ENCODE data around the gene CALHM1. TPM values are rescaled to one million over a fixed set of nuclear protein-coding genes. Genes with fewer than 3 reads are reported as not detected.
"Not testable (repeated sequence)": the region's sequence is repeated elsewhere in the genome, so short reads cannot be mapped to it uniquely, and the experiment has no call there.

CALHM1 gene
- total RNA-seq, 1 experiment from 2014 or later, result not detected

GRCh38 chr10:103417601-103418000 is 41.1 kb downstream of the CALHM1 start:
- Mint-ChIP-seq H3K9me3 (ENCODE audit: low read depth, unreplicated experiment) (no peaks in the 10 kb centered on the region), H3K27me3 (ENCODE audit: unreplicated experiment) (no peaks in the 10 kb centered on the region), H3K4me3 (ENCODE audit: low read depth, unreplicated experiment) (no peak overlapping the region), H3K27ac (ENCODE audit: unreplicated experiment) (no peak overlapping the region), H3K4me1 (ENCODE audit: low read depth, unreplicated experiment) (no peaks in the 10 kb centered on the region), H3K36me3 (ENCODE audit: insufficient read depth, unreplicated experiment) (peaks cover 41% of the 10 kb centered on the region)
- CTCF ChIA-PET, result no interaction called here
- DNase-seq, result no peak
- no peak for TF ChIP-seq CTCF (IDR thresholded peaks at IDR 0.05; ENCODE audit: unreplicated experiment)
- intact Hi-C loops (cut with micrococcal nuclease; ENCODE audit: unreplicated experiment), result loop anchor here (1.0 to 5.0 kb wide), 2 partner anchors 69 to 175 kb away; no protein-coding TSS in a partner anchor
- no TSS peak for BruUV-seq (replicated peaks)

- BruUV-seq (replicated peaks); DNase-seq; H3K9me3 Mint-ChIP-seq (ENCODE audit: low read depth, unreplicated experiment); H3K27ac Mint-ChIP-seq (ENCODE audit: unreplicated experiment); CTCF ChIA-PET; H3K4me3 Mint-ChIP-seq (ENCODE audit: low read depth, unreplicated experiment); H3K27me3 Mint-ChIP-seq (ENCODE audit: unreplicated experiment); H3K4me1 Mint-ChIP-seq (ENCODE audit: low read depth, unreplicated experiment): not testable (repeated sequence)
- intact Hi-C loops (cut with micrococcal nuclease; ENCODE audit: unreplicated experiment), result loop anchor here (1.0 to 5.0 kb wide), 2 partner anchors 69 to 175 kb away; no protein-coding TSS in a partner anchor
- H3K36me3 Mint-ChIP-seq (ENCODE audit: insufficient read depth, unreplicated experiment), result peaks cover 41% of the 10 kb centered on the region
- peak; percentile 4 for TF ChIP-seq CTCF (IDR thresholded peaks at IDR 0.05; ENCODE audit: unreplicated experiment)
Observed at GRCh38 chr10:103417148-103417469, 41.6 kb downstream of the CALHM1 start.

- intact Hi-C loops (cut with micrococcal nuclease; ENCODE audit: unreplicated experiment), result loop anchor here (1.0 to 5.0 kb wide), 2 partner anchors 70 to 176 kb away; no protein-coding TSS in a partner anchor
- Mint-ChIP-seq H3K27ac (ENCODE audit: unreplicated experiment) (no peak overlapping the region), H3K4me1 (ENCODE audit: low read depth, unreplicated experiment) (no peaks in the 10 kb centered on the region), H3K36me3 (ENCODE audit: insufficient read depth, unreplicated experiment) (peaks cover 41% of the 10 kb centered on the region), H3K27me3 (ENCODE audit: unreplicated experiment) (no peaks in the 10 kb centered on the region), H3K4me3 (ENCODE audit: low read depth, unreplicated experiment) (no peak overlapping the region), H3K9me3 (ENCODE audit: low read depth, unreplicated experiment) (no peaks in the 10 kb centered on the region)
- CTCF ChIA-PET, result no interaction called here
- no TSS peak for BruUV-seq (replicated peaks)
- peak; percentile 43 for DNase-seq
- peak; percentile 22 for TF ChIP-seq CTCF (IDR thresholded peaks at IDR 0.05; ENCODE audit: unreplicated experiment)
Observed at GRCh38 chr10:103416436-103417147, 42.1 kb downstream of the CALHM1 start.

GRCh38 chr10:103415581-103415980 is 43.1 kb downstream of the CALHM1 start:
- H3K27ac Mint-ChIP-seq (ENCODE audit: unreplicated experiment), result no peak overlapping the region
- H3K9me3 Mint-ChIP-seq (ENCODE audit: low read depth, unreplicated experiment), result no peaks in the 10 kb centered on the region
- H3K36me3 Mint-ChIP-seq (ENCODE audit: insufficient read depth, unreplicated experiment), result peaks cover 41% of the 10 kb centered on the region
- DNase-seq, result no peak
- no peak overlapping the region for H3K4me3 Mint-ChIP-seq (ENCODE audit: low read depth, unreplicated experiment)
- TF ChIP-seq CTCF (IDR thresholded peaks at IDR 0.05; ENCODE audit: unreplicated experiment), result no peak
- H3K27me3 Mint-ChIP-seq (ENCODE audit: unreplicated experiment), result no peaks in the 10 kb centered on the region
- intact Hi-C loops (cut with micrococcal nuclease; ENCODE audit: unreplicated experiment), result loop anchor here (5.0 kb wide), 1 partner anchor 177 kb away; no protein-coding TSS in a partner anchor
- H3K4me1 Mint-ChIP-seq (ENCODE audit: low read depth, unreplicated experiment), result no peaks in the 10 kb centered on the region
- BruUV-seq (replicated peaks), result no TSS peak
- CTCF ChIA-PET, result no interaction called here
